ENCODE measurements around the gene RFX6.
A peak's percentile ranks its signal among the peaks of the same experiment; 100 is the strongest.

Gene RFX6

DNA sequence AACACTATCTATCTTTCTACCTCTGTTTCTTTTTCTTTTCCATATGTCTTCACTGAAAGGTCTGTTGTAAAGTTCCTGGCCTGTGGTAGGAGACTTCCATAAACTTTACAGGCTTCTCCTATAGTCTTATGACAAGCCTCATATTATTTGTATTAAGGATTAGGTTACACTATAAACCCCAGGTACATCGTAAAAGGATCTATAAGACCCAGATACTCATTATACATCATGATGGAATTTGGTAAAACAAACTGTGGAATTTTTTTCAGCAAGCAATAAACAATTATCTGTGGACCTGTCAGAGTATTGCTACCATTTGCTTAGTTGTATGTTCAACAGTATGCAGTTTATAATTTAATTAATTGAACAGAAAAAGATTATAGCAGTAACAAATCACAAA, 55.5 kb downstream of the RFX6 start:
- ATAC-seq (replicated peaks) (no peak), DNase-seq (no peak)
- H3K4me1 Mint-ChIP-seq = no peaks in the 10 kb centered on the region
- H3K36me3 Mint-ChIP-seq = no peaks in the 10 kb centered on the region
- no peaks in the 10 kb centered on the region for H3K9me3 Mint-ChIP-seq
- H3K27ac Mint-ChIP-seq = no peak overlapping the region
- H3K27me3 Mint-ChIP-seq = no peaks in the 10 kb centered on the region
- H3K4me3 Mint-ChIP-seq = no peak overlapping the region

DNA sequence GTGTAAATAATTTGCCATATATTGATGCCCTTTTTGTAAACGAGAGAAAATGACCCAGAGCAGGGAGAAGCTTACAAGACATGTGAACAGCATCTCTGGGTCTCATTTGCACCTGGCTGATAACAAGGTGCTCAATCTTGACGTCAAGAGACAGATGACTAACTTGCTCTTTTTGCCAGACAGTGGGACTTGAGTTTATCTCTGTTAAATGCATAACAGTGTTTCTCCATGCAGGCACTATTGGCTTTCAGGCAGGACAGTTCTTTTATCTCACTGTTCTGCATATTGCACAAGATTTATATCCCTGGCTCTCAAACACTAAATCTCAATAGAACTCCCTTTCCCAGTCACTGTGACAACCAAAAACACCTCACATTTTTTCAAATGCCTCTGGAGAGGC, 56.4 kb downstream of the RFX6 start:
- no peak overlapping the region for H3K4me3 Mint-ChIP-seq
- H3K4me1 Mint-ChIP-seq = no peaks in the 10 kb centered on the region
- H3K9me3 Mint-ChIP-seq = no peaks in the 10 kb centered on the region
- H3K36me3 Mint-ChIP-seq = no peaks in the 10 kb centered on the region
- ATAC-seq (replicated peaks) = no peak
- no peaks in the 10 kb centered on the region for H3K27me3 Mint-ChIP-seq
- no peak for DNase-seq
- no peak overlapping the region for H3K27ac Mint-ChIP-seq

DNA sequence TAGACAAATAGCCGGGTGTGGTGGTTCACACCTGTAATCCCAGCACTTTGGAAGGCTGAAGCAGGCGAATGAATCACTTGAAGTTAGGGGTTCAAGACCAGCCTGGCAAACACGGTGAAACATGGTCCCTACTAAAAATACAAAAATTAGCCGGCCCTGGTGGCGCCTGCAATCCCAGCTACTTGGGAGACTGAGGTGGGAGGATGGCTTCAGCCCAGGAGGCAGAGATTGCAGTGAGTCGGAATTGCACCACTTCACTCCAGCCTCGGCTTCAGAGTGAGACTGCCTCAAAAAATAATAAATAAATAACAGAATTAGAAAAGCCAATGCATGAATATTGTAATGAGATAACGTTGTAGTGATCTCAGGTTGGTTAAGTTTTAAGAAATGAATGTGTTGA, 61.3 kb downstream of the RFX6 start:
- H3K36me3 Mint-ChIP-seq = no peaks in the 10 kb centered on the region
- H3K4me3 Mint-ChIP-seq = no peak overlapping the region
- ATAC-seq (replicated peaks) (no peak), DNase-seq (no peak)
- H3K27ac Mint-ChIP-seq = no peak overlapping the region
- no peaks in the 10 kb centered on the region for H3K9me3 Mint-ChIP-seq
- no peaks in the 10 kb centered on the region for H3K27me3 Mint-ChIP-seq
- no peaks in the 10 kb centered on the region for H3K4me1 Mint-ChIP-seq

DNA sequence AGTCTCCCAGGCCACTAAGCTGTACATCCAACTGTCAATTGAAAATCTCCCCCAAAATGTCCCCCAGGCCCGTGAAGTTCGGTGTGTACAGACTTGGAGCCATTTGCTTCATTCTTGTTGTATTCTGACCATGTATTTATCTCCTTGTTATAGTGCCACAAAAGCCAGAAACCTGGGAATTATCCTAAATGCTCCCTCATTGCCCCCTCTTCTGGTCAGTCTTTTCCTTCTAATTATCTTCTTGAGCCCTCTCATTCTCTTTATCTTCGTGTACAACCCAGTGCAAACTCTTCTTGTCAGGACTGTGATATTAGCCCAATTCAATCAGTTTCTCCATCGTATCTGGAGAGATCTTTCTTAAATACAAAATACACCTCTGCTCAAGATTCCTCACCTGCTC, 64.7 kb downstream of the RFX6 start:
- Mint-ChIP-seq H3K27ac (no peak overlapping the region), H3K36me3 (no peaks in the 10 kb centered on the region), H3K4me1 (no peaks in the 10 kb centered on the region), H3K27me3 (no peaks in the 10 kb centered on the region), H3K4me3 (no peak overlapping the region), H3K9me3 (no peaks in the 10 kb centered on the region)
- ATAC-seq (replicated peaks) = no peak
- DNase-seq = no peak

DNA sequence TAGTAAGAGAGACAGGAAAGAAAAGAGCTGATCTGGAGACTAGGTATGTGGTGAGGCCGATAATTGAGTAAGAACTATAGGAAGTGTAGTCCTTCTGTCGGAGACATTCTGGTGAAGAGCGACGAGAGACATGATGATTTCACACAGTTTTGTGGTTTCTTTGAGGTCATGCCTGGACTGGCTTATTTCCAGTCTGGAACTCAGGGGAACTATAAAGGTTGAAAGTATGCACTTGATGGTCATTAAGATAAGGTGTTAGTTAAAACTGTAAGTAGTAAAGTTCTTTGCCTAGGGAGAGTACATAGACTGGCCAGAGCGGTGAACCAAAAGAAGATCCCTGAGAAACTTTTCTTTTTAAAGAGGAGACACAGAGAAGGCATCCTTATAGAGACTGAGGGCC, 68.8 kb downstream of the RFX6 start:
- H3K4me3 Mint-ChIP-seq = no peak overlapping the region
- H3K36me3 Mint-ChIP-seq = no peaks in the 10 kb centered on the region
- H3K27ac Mint-ChIP-seq = no peak overlapping the region
- ATAC-seq (replicated peaks) (no peak), DNase-seq (no peak)
- H3K9me3 Mint-ChIP-seq = no peaks in the 10 kb centered on the region
- no peaks in the 10 kb centered on the region for H3K4me1 Mint-ChIP-seq
- peaks cover 0 to 5% of the 10 kb centered on the region in 2 donors for H3K27me3 Mint-ChIP-seq

DNA sequence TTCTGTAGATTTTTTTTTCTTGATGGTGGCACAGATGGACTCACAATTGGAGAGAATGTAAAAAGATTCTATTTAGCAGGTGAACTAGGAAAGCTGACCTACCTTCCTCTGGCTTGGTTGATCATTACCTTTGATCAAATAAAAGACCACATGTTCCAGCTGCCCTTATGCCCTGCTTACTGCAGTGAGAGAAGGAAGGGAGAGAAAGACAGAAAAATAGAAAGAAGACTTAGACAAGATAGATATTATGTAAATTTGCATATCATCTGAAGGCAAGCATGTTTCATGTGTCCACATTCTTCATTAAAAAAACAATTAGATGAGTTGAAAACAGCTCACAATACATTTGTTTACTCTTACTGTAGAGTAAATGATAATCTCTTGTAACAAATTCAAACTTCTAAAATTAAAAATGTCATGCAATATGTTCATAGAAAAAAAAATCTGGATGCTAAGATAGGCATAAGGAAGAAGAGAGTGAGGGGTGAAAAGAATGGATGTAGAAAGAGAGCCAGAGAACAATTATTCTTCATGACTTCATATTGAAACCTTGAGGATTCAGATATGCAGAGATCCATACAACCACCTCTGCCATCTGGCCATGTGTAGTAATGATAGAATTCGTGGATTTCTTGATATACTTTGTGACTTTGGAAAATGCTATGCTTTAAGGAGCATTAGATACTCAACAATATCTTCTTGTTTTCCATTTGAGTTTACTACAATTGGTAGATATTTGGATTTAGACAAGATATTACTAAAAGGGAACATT, 71.7 kb downstream of the RFX6 start:
- no peak overlapping the region for H3K27ac Mint-ChIP-seq
- no peak for ATAC-seq (replicated peaks)

DNA sequence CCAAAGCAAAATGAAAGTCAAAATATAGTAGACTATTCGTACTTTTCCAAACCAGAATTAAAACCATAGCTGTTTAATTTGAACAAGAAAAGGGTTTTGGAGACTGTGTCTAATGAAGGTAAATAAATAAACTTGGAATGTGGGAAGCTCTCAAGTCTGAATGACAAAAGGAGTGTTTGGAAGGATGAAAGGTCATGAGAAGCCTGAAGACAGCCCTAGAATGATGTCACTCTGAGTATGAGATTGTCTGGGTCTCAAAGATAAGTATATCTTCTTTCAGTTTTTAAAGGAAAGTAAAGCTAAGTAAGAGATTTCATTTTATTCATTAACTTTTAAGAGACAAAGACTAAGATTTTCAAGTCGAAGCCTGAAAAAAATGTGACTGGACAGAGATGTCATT, 72.9 kb downstream of the RFX6 start:
- ATAC-seq (replicated peaks) (no peak), DNase-seq (no peak)
- Mint-ChIP-seq H3K27me3 (peaks cover 0 to 5% of the 10 kb centered on the region in 2 donors), H3K27ac (no peak overlapping the region), H3K4me1 (no peaks in the 10 kb centered on the region), H3K4me3 (no peak overlapping the region), H3K9me3 (no peaks in the 10 kb centered on the region), H3K36me3 (no peaks in the 10 kb centered on the region)

More for the DNA sequence above, 71.7 kb downstream of the RFX6 start:
- Mint-ChIP-seq H3K9me3 (no peaks in the 10 kb centered on the region), H3K27me3 (peaks cover 0 to 5% of the 10 kb centered on the region in 2 donors), H3K36me3 (no peaks in the 10 kb centered on the region), H3K4me1 (no peaks in the 10 kb centered on the region), H3K4me3 (no peak overlapping the region)
- no peak for DNase-seq

DNA sequence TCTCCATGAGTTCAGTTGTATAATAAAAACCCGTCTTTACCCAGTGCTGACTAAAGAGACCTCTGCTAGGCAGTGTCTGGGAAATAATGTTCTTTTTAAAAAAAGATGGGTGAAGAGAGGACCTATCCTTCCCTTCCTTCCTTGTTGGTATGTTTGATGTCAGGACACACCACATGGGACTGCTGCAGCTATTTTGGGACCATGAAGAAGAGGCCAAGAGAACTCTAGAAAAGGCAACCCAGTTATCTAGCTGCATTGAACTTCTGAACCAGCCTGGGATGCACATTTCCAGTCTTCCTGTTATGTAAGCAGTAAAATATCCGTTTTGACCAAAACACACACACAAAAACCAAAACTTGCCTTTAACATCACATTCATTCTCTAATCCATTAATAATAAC, 77.3 kb downstream of the RFX6 start:
- no peak overlapping the region for H3K4me3 Mint-ChIP-seq
- H3K9me3 Mint-ChIP-seq = no peaks in the 10 kb centered on the region
- DNase-seq = no peak
- ATAC-seq (replicated peaks) = no peak
- no peaks in the 10 kb centered on the region for H3K4me1 Mint-ChIP-seq
- H3K36me3 Mint-ChIP-seq = no peaks in the 10 kb centered on the region
- no peaks in the 10 kb centered on the region for H3K27me3 Mint-ChIP-seq
- no peak overlapping the region for H3K27ac Mint-ChIP-seq

DNA sequence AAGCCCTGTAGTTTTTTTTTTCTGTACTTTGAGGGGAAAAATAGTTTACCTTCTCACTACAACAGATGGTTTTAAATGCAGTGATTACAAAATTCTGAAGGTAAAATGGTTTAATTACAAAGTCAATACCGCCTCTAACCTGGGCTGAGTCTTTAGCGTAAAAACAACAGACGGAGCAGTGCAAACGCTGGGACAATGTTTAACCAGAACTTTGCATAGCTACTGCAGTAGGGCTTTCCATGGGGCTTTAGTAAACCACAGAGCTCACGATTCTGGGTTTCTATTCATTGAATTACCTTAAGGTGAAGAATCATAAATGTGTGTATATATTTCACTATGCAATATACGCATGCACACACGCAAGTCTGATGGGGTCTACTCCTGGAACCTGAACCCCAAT, 77.9 kb downstream of the RFX6 start:
- H3K9me3 Mint-ChIP-seq = no peaks in the 10 kb centered on the region
- no peaks in the 10 kb centered on the region for H3K36me3 Mint-ChIP-seq
- ATAC-seq (replicated peaks) = no peak
- no peak for DNase-seq
- no peak overlapping the region for H3K27ac Mint-ChIP-seq
- H3K27me3 Mint-ChIP-seq = no peaks in the 10 kb centered on the region
- H3K4me3 Mint-ChIP-seq = no peak overlapping the region
- no peaks in the 10 kb centered on the region for H3K4me1 Mint-ChIP-seq

DNA sequence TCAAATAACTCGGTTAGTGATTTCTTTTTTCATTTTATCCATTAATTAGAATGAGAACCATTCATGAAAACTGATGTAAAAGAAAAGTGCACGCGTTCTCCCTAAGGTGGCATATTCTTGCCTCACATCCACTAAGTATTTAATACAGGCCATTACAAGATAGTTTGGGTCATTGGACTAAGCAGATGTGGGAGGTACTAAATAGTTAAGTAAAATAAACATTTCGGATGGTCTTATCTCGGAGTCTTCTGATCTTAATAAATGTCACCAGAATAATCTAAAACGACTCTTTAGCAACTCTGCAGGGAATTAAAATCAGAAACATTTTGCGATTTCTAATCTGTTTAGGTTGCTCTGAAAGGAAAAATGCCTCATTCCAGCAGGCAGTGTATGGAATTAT, 78.7 kb downstream of the RFX6 start:
- DNase-seq = no peak
- H3K9me3 Mint-ChIP-seq = no peaks in the 10 kb centered on the region
- ATAC-seq (replicated peaks) = no peak
- no peaks in the 10 kb centered on the region for H3K27me3 Mint-ChIP-seq
- H3K36me3 Mint-ChIP-seq = no peaks in the 10 kb centered on the region
- no peaks in the 10 kb centered on the region for H3K4me1 Mint-ChIP-seq
- no peak overlapping the region for H3K27ac Mint-ChIP-seq
- H3K4me3 Mint-ChIP-seq = no peak overlapping the region

DNA sequence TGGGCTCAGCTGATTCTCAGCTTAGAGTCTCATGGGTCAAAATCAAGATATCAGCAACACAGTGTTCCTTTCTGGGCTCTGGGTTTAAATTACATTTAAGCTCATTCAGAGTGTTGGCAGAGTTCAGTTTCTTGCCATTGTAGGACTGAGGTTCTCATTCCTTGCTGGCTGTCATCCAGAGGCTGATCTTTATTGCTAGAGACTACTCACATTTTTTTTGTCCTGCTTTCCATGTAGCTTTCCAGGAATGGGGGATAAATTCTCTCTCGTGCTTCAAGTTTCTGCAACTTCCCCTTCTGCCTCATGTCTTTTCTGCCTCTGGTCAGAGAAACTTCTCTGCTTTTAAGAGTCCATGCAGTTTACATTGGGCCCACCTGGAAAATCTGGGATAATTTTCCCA, 86.9 kb downstream of the RFX6 start:
- H3K4me1 Mint-ChIP-seq = no peaks in the 10 kb centered on the region
- no peaks in the 10 kb centered on the region for H3K36me3 Mint-ChIP-seq
- H3K27ac Mint-ChIP-seq = no peak overlapping the region
- no peak for ATAC-seq (replicated peaks)
- no peaks in the 10 kb centered on the region for H3K9me3 Mint-ChIP-seq
- H3K27me3 Mint-ChIP-seq = peaks cover 4 to 11% of the 10 kb centered on the region in 2 donors
- DNase-seq = no peak
- no peak overlapping the region for H3K4me3 Mint-ChIP-seq

DNA sequence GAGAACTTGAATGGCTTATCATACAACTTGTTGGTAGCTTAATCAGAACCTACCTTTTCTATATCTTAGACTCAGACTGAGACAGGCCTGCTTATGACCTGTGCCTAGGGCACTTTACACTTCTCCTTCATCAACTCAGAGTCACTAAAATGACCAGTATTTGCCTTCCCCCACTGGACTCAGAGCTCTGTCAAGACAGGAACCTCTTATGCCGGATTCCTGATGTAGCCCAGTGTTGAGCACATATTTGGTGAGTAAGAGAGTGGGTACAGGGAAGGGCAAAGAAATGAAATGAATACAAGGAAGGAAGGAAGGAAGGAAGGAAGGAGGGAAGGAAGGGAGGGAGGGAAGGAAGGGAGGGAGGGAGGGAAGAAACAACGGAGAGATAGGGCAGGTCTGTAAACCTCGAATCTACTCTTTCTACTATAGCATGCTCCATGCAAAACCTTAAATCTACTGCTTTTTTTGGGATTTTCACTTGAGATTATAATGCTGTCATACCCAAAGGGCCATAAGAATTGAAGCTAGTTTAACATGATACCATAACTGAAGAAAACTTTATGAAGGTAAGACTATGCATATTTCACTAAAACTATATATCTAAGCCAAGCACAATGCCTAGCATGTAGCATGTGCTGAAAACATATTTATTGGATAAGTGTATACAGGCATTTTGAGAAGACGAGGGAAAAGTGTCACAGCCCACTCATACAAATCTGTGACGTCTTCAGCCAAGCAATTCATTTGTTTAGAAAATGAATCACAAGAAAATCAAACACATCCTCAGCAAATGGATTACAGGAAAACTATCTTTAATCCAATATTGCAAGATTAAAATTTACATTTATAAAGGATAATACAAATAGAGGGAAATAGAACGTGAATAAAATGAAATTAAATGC, 89.9 kb downstream of the RFX6 start:
- Mint-ChIP-seq H3K27ac (no peak overlapping the region), H3K9me3 (no peaks in the 10 kb centered on the region), H3K36me3 (no peaks in the 10 kb centered on the region), H3K27me3 (peaks cover 4 to 12% of the 10 kb centered on the region in 2 donors), H3K4me1 (no peaks in the 10 kb centered on the region), H3K4me3 (no peak overlapping the region)
- ATAC-seq (replicated peaks) (no peak), DNase-seq (no peak)

DNA sequence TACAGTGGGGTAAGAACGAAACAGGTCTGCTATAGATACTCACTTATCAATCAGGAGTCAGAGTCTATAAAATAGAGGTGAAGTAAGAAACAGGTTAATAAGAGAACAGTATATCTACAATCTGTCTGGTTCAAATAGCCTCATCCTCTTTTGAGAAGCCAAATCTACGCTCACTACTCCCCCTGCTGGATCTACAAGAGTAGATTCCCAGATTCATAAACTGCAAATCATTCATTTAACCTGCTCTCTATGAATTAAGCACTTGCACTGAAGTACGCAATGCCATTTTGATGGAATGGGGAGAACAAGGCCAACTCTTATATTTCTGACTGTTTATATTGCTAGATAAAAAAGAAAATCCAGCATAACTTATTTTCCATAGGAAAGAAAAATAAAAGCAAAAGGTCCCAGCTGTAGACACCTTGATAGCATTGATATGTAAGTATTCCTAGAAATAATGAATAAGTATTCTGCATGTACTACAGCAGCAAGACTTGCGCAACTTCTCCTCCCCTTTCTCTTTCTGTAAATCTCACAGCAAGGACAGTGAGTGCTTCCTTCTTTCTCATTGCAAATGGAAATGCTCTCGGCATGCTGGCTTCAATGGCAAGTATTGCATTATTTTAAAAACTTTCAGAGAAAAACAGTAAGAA, 92.3 kb downstream of the RFX6 start:
- H3K4me1 Mint-ChIP-seq = no peaks in the 10 kb centered on the region
- H3K27ac Mint-ChIP-seq = no peak overlapping the region
- peaks cover 4 to 12% of the 10 kb centered on the region in 2 donors for H3K27me3 Mint-ChIP-seq
- H3K4me3 Mint-ChIP-seq = no peak overlapping the region
- ATAC-seq (replicated peaks) (peak; percentile 67), DNase-seq (no peak)
- H3K36me3 Mint-ChIP-seq = no peaks in the 10 kb centered on the region
- H3K9me3 Mint-ChIP-seq = no peaks in the 10 kb centered on the region

DNA sequence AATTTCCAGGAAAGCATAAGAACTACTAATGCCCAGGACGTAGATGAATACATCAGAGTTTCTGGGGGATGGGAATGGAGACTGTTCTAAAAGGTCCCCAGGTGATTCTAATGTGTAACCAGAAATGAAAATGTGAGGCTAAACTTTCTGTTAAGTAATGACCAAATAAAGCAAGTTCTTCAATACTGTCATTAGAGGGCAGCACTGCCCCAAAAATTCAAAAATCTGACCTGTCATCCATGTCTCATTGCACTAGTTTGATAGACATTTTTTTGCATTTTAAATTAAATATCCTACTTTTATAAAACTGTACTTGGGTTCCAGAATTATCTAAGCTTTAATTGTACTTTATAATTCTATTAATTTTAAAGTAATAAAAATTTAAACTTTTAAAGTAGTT, 94.9 kb downstream of the RFX6 start:
- no peaks in the 10 kb centered on the region for H3K4me1 Mint-ChIP-seq
- H3K9me3 Mint-ChIP-seq = no peaks in the 10 kb centered on the region
- H3K36me3 Mint-ChIP-seq = no peaks in the 10 kb centered on the region
- DNase-seq (no peak), ATAC-seq (replicated peaks) (peak; percentile 48 to 65)
- H3K27ac Mint-ChIP-seq = no peak overlapping the region
- peaks cover 4 to 12% of the 10 kb centered on the region in 2 donors for H3K27me3 Mint-ChIP-seq
- H3K4me3 Mint-ChIP-seq = no peak overlapping the region

DNA sequence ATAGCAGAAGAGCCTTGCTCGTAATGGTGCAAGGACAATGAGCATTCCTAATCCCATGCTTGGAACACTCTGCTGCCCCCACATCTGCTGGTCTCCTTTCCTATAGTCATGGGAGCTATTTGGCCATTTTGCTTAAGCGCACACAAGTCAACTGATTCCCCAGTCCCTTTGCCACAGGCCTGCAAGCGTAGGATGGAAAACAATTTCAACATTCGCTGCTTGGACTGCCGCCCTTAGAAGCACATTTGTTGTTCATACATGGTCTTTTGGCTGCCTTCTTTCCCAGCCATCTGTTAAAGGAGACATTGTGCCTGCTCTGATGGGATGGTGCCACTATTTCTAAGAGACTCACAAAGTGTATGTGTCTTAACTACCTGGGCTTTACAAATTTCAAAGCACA, 96.9 kb downstream of the RFX6 start:
- no peaks in the 10 kb centered on the region for H3K36me3 Mint-ChIP-seq
- ATAC-seq (replicated peaks) (no peak), DNase-seq (no peak)
- no peak overlapping the region for H3K27ac Mint-ChIP-seq
- H3K4me3 Mint-ChIP-seq = no peak overlapping the region
- no peaks in the 10 kb centered on the region for H3K4me1 Mint-ChIP-seq
- H3K27me3 Mint-ChIP-seq = peaks cover 0 to under 1% of the 10 kb centered on the region in 2 donors
- H3K9me3 Mint-ChIP-seq = no peaks in the 10 kb centered on the region

Measured in stimulated activated naive B cell treated with anti-CD40 and anti-IgM and Interleukin-4, amounts not matched to agents 10 μg/mL and 1 μg/mL and 100 μg/mL, for 72 hours (primary cell).